Measurements from ENCODE around the gene PLEKHG2. TPM values are rescaled to one million over a fixed set of nuclear protein-coding genes. Genes with fewer than 3 reads are reported as not detected.
A peak's percentile ranks its signal among the peaks of the same experiment; 100 is the strongest.

The PLEKHG2 gene
- total RNA-seq, 1 donor from 2014 or later: 11.6 TPM

GRCh38 chr19:39471756-39472536 lies 59.5 kb downstream of the PLEKHG2 start:
- ATAC-seq: no peak
- intact Hi-C loops (cut with micrococcal nuclease): no loop called here
- no peak for DNase-seq

- intact Hi-C loops (cut with micrococcal nuclease): no loop called here
- DNase-seq (no peak), ATAC-seq (no peak)
These were observed 60.4 kb downstream of the PLEKHG2 start for GRCh38 chr19:39472746-39473442.

GRCh38 chr19:39473443-39473960 lies 61.0 kb downstream of the PLEKHG2 start:
- intact Hi-C loops (cut with micrococcal nuclease): no loop called here
- ATAC-seq (no peak), DNase-seq (no peak)

- ATAC-seq (peak; percentile 68), DNase-seq (peak; percentile 79)
- intact Hi-C loops (cut with micrococcal nuclease): no loop called here
These were observed 61.7 kb downstream of the PLEKHG2 start for GRCh38 chr19:39474139-39474620.

GRCh38 chr19:39475748-39476147 lies 63.3 kb downstream of the PLEKHG2 start:
- intact Hi-C loops (cut with micrococcal nuclease): no loop called here
- ATAC-seq (peak; percentile 15), DNase-seq (peak; percentile 58)

Small RNAs within 50 kb of the gene (microRNA-seq; reads per million reads assigned to microRNA genes)
- not detected for gene MIR4530 (ENCODE audit: borderline number of aligned reads)

Other genes with a start within 250 kb of the PLEKHG2 start
- not detected for gene NCCRP1, start 215.7 kb upstream of the PLEKHG2 start, total RNA-seq
- gene SYCN, start 208.4 kb upstream of the PLEKHG2 start, total RNA-seq: not detected
- gene IFNL3, start 167.7 kb upstream of the PLEKHG2 start, total RNA-seq: not detected
- not detected for gene IFNL4, start 163.8 kb upstream of the PLEKHG2 start, total RNA-seq
- gene IFNL2, start 144.3 kb upstream of the PLEKHG2 start, total RNA-seq: not detected
- gene IFNL1, start 116.3 kb upstream of the PLEKHG2 start, total RNA-seq: not detected
- gene LRFN1, start 91.8 kb upstream of the PLEKHG2 start, total RNA-seq: 0.35 TPM
- 18.5 TPM for gene GMFG, start 76.6 kb upstream of the PLEKHG2 start, total RNA-seq
- gene SAMD4B, start 70.2 kb upstream of the PLEKHG2 start, total RNA-seq: 50.7 TPM
- gene PAF1, start 21.6 kb upstream of the PLEKHG2 start, total RNA-seq: 34.8 TPM
- gene MED29, start 21.3 kb upstream of the PLEKHG2 start, total RNA-seq: 22.2 TPM
- 53.0 TPM for gene ZFP36, start 5.8 kb upstream of the PLEKHG2 start, total RNA-seq
- gene RPS16, start 23.3 kb downstream of the PLEKHG2 start, total RNA-seq: 1,154 TPM
- gene SUPT5H, start 32.9 kb downstream of the PLEKHG2 start, total RNA-seq: 85.8 TPM
- gene TIMM50, start 68.2 kb downstream of the PLEKHG2 start, total RNA-seq: 75.3 TPM
- not detected for gene DLL3, start 86.3 kb downstream of the PLEKHG2 start, total RNA-seq
- gene SELENOV, start 102.5 kb downstream of the PLEKHG2 start, total RNA-seq: not detected
- 2.0 TPM for gene EID2B, start 120.2 kb downstream of the PLEKHG2 start, total RNA-seq
- gene EID2, start 127.5 kb downstream of the PLEKHG2 start, total RNA-seq: 9.9 TPM
- not detected for gene LGALS13, start 189.9 kb downstream of the PLEKHG2 start, total RNA-seq
- gene LGALS16, start 243.2 kb downstream of the PLEKHG2 start, total RNA-seq: not detected